NCI-H2171 (cell line): ENCODE data around the gene ZNF398.
"Not testable (repeated sequence)": the region's sequence is repeated elsewhere in the genome, so short reads cannot be mapped to it uniquely, and the experiment has no call there.

Experiments used
- DNase-seq: peaks from one replicate; lab custom pipeline; 2025; lab: John Stamatoyannopoulos, UW

The ZNF398 gene

DNA sequence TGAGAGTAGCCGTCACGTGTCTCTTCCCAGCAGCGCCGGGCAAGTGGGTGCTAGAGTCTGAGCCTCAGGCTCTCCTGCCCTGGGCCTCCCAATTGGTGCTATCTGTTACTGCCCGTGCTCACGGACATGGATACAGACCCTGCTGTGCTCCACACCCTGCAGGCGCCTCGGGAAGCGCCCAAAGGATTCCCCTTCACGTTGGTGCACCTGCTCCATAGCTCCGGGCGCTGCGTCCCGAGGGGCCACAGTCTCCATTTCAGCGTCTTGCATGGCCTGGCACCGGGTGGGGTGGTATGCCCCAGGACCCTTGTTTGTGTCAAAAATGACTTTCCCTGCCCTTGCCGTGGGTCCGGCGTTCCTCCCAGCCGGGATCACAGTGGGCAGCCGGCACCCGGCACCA, 78.4 kb downstream of the ZNF398 start:
- DNase-seq, result no peak

DNA sequence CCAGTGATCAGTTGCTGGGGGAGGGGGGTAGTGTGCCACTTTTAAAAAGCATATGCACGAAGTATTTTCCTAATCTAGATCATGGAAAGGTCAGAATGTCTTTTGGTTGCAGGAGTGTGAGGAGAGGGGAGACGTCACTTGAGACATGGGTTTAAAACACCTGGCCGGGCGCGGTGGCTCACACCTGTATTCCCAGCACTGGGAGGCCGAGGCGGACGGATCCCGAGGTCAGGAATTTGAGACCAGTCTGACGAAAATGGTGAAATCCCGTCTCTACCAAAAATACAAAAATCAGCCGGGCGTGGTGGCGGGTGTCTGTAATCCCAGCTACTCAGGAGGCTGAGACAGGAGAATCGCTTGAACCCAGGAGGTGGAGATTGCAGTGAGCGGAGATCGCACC, 79.1 kb downstream of the ZNF398 start:
- DNase-seq, result not testable (repeated sequence)

GRCh38 chr7:149226840-149227494, 79.7 kb downstream of the ZNF398 start:
- no peak for DNase-seq

- no peak for DNase-seq
Observed at GRCh38 chr7:149228831-149229471, 81.7 kb downstream of the ZNF398 start.

DNA sequence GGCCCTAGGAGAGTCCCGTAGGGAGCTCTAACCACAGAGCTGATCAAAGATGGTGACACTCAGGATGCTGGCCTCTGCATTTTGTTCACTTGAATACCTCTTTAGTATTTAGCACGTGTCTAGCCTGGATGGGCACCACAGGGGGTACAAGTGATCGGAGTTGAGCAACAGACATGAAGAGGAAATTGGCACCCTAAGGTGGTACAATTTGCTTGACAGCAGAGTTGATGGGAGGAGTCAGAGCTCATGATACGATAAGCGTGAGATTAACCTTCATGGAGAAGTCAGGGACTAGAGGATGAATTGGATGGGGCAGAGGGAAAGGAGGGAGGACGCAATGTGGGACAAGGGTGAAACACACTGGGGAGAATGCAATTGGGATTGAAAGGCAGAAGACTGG, 82.3 kb downstream of the ZNF398 start:
- no peak for DNase-seq

DNA sequence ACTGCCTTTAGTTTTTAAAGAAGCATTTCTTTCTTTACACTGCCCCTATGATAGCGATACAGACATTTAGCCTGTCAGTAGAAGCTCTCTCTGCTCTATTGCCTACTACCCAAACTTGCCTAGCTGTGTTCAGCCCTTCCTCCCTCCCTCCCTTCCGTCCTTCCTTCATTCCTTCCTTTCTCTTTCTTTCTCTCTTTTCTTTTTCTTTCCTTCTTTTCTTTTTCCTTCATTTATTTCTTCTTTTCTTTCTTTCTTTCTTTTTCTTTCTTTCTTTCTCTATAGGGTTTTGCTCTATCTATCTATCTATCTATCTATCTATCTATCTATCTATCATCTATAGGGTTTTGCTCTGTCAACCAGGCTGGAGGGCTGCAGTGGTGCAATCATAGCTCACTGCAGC, 85.1 kb downstream of the ZNF398 start:
- DNase-seq, result no peak
